ENCODE results near the gene SNRPE.

SNRPE gene

GRCh38 chr1:203888807-203889251 lies 27.4 kb downstream of the SNRPE start:
- DNase-seq: no peak

- no peak for DNase-seq
Observed at GRCh38 chr1:203891950-203892349, 30.6 kb downstream of the SNRPE start.

- no peak for DNase-seq
Observed at GRCh38 chr1:203898458-203899352, 37.3 kb downstream of the SNRPE start.

- DNase-seq: no peak
Observed at GRCh38 chr1:203899353-203899716, 37.9 kb downstream of the SNRPE start.

GRCh38 chr1:203899869-203900714 lies 38.7 kb downstream of the SNRPE start:
- no peak for DNase-seq

GRCh38 chr1:203901581-203901980 lies 40.2 kb downstream of the SNRPE start:
- no peak for DNase-seq

- no peak for DNase-seq
Observed at GRCh38 chr1:203905275-203905674, 43.9 kb downstream of the SNRPE start.

- DNase-seq: no peak
Observed at GRCh38 chr1:203906932-203907331, 45.5 kb downstream of the SNRPE start.

- DNase-seq: no peak
Observed at GRCh38 chr1:203907901-203908300, 46.5 kb downstream of the SNRPE start.

GRCh38 chr1:203911806-203912205 lies 50.4 kb downstream of the SNRPE start:
- DNase-seq: no peak

- no peak for DNase-seq
Observed at GRCh38 chr1:203913073-203913521, 51.7 kb downstream of the SNRPE start.

- DNase-seq: no peak
Observed at GRCh38 chr1:203914292-203914691, 52.9 kb downstream of the SNRPE start.

GRCh38 chr1:203915811-203916210 lies 54.4 kb downstream of the SNRPE start:
- DNase-seq: no peak

GRCh38 chr1:203916756-203917155 lies 55.4 kb downstream of the SNRPE start:
- DNase-seq: no peak
